Body of pancreas (tissue), 4 donors: ENCODE measurements around the gene SENP6.

Experiments
- CTCF ChIP-seq, 7 experiments: fragments of 450-650 bp in 4 of 7; fragments of 200-600 bp in 3 of 7; sonication (generic) in 3 of 7; IDR thresholded peaks; one replicate each; pipeline ENCODE4 v1.5.1; 2016 to 2019; ENCODE audit warnings: antibody characterized with exemption in 7 of 7
- POLR2A ChIP-seq, 3 donors: fragments of 450-650 bp; IDR thresholded peaks; one replicate each; pipeline ENCODE4 v1.6.1; 2016; ENCODE audit warnings: antibody characterized with exemption in 3 of 3, mild to moderate bottlenecking in 2 of 3

DNA sequence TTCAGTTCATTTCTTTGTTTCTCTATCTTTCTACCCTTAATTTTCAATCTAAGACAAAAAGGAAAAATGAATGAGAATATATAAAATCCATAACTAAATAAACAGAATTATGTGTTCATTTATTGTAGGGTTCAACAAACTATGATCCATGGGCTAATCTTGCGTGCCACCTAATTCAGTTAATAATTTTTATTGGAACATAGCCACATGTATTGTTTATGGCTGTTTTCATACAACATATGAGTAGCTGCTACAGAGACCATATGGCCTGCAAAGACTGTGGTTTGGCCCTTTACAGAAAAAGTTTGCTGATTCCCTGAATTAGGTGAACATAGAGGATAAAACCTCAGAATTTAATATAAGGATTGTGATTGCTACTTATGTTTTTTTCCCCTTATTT, 21.8 kb downstream of the SENP6 start:
- TF ChIP-seq CTCF (IDR thresholded peaks at IDR 0.05) (no peak), POLR2A (IDR thresholded peaks at IDR 0.05) (no peak)
